Measurements from ENCODE around the gene OSBPL9.
A peak's percentile ranks its signal among the peaks of the same experiment; 100 is the strongest.

The OSBPL9 gene

GRCh38 chr1:51641096-51641495 lies 24.2 kb downstream of the OSBPL9 start:
- no peak overlapping the region for H3K27ac ChIP-seq (ENCODE audit: extremely low read depth, low read depth, low read length)
- peaks cover 4% of the 10 kb centered on the region for H3K4me1 ChIP-seq (ENCODE audit: control insufficient read depth, insufficient read depth, low read length)
- no peak overlapping the region for H3K4me3 ChIP-seq (ENCODE audit: low read depth, low read length)
- H3K9me3 ChIP-seq (ENCODE audit: control insufficient read depth, insufficient read depth, low read depth, low read length), result no peaks in the 10 kb centered on the region
- ChIA-PET CTCF (interaction anchor here (1.1 kb wide), 1 partner anchor 13 kb away, joined by 3 read pairs; no protein-coding TSS in a partner anchor), POLR2A (no interaction called here)
- TF ChIP-seq ZNF223 (tag by site-specific recombination; IDR thresholded peaks at IDR 0.05), result no peak
- no peak for TF ChIP-seq ZNF623 (tag by site-specific recombination; IDR thresholded peaks at IDR 0.05)
- no peak for TF ChIP-seq ZNF792 (tag by site-specific recombination; IDR thresholded peaks at IDR 0.05)
- no peak for TF ChIP-seq ZNF555 (tag by site-specific recombination; conservative IDR thresholded peaks at IDR 0.05)
- no peak for TF ChIP-seq ZNF362 (tag by site-specific recombination; IDR thresholded peaks at IDR 0.05)
- TF ChIP-seq ZNF324 (tag by site-specific recombination; IDR thresholded peaks at IDR 0.05), result no peak
- TF ChIP-seq ZNF600 (tag by site-specific recombination; IDR thresholded peaks at IDR 0.05), result no peak
- H3K36me3 ChIP-seq (ENCODE audit: control insufficient read depth in 2 of 2, insufficient read depth in 1 of 2, low read length in 2 of 2), result no peaks in the 10 kb centered on the region

GRCh38 chr1:51642739-51643142 lies 25.8 kb downstream of the OSBPL9 start:
- H3K4me1 ChIP-seq (ENCODE audit: control insufficient read depth, insufficient read depth, low read length), result peaks cover 5% of the 10 kb centered on the region
- H3K4me3 ChIP-seq (ENCODE audit: low read depth, low read length), result no peak overlapping the region
- CTCF ChIA-PET, result interaction anchor here (0.6 kb wide), 1 partner anchor 34 kb away, joined by 6 read pairs; no protein-coding TSS in a partner anchor
- no peaks in the 10 kb centered on the region for H3K9me3 ChIP-seq (ENCODE audit: control insufficient read depth, insufficient read depth, low read depth, low read length)
- POLR2A ChIA-PET, result no interaction called here
- no peak overlapping the region for H3K27ac ChIP-seq (ENCODE audit: extremely low read depth, low read depth, low read length)
- H3K36me3 ChIP-seq (ENCODE audit: control insufficient read depth in 2 of 2, insufficient read depth in 1 of 2, low read length in 2 of 2), result no peaks in the 10 kb centered on the region
- TF ChIP-seq ZNF248 (tag by site-specific recombination; IDR thresholded peaks at IDR 0.05) (no peak), ZNF280D (tag by site-specific recombination; IDR thresholded peaks at IDR 0.05) (no peak), ZNF366 (tag by site-specific recombination; conservative IDR thresholded peaks at IDR 0.05) (peak; percentile 51), ZFP69B (tag by site-specific recombination; IDR thresholded peaks at IDR 0.05) (no peak), KLF8 (tag by site-specific recombination; IDR thresholded peaks at IDR 0.05) (no peak), ZBTB17 (tag by site-specific recombination; IDR thresholded peaks at IDR 0.05) (0 out of 2 replicates have a peak, but pooled peaks have one; percentile 24), PRDM10 (tag by site-specific recombination; IDR thresholded peaks at IDR 0.05) (peak; percentile 3; the same call in 1 of the 2 replicates), ZNF175 (tag by site-specific recombination; IDR thresholded peaks at IDR 0.05) (no peak), ZNF221 (tag by site-specific recombination; IDR thresholded peaks at IDR 0.05; ENCODE audit: borderline replicate concordance) (no peak), ZBTB10 (tag by site-specific recombination; IDR thresholded peaks at IDR 0.05) (no peak), PRDM2 (tag by site-specific recombination; IDR thresholded peaks at IDR 0.05; ENCODE audit: borderline replicate concordance) (no peak), ZIC2 (tag by site-specific recombination; IDR thresholded peaks at IDR 0.05) (no peak)

Data from HEK293 (cell line).